KBM-7 (cell line): ENCODE results near the gene MAP3K4.

Experiments
- DNase-seq: peaks from one replicate; pipeline ENCODE4 v3.0.0-alpha.2; 2015
- in situ Hi-C: fragments of 300-500 bp; cut with MboI; formaldehyde crosslinking; loops from 2 replicates; pipeline ENCODE4 v1.14.3; 2020; ENCODE audit warnings: low sequenced_read_pairs, low pct_unique_long_range_greater_than_20kb, mixed read lengths

Gene MAP3K4

DNA sequence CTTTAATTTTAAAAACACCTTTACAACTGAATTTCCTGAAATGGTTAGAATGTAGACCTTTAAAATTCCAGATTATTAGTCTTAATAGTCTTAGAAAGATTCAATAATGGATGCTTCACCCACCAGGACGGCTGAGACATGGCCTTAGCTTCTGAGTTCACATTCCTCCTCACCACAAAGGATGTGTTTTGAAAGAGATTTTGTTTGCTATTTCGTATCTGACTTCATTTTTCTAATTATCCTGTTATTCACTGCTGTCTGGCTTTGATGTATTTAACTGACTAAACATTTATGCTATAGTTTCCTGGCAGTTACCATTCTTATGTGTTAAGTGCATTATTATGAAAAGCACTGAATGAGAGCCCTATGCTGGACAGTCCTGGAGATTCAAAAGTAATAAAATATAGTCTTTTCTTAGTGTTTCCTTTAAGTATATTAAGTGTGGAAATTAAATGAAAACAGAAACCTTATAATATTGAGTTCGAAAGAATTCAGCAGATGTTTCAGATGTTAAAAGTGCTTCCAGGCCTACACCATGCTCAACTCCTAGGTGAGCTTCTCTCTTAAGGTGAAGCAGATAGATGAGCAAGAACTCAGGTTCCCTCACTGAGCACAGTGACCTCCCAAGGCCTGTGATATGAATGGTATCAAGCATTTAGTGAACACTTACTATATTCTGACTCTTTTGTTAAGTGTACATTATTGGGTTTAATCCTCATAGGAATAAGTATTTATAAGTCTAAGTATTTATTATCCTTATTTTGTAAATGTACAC, 40.3 kb downstream of the MAP3K4 start:
- in situ Hi-C loops: no loop called here
- no peak for DNase-seq

DNA sequence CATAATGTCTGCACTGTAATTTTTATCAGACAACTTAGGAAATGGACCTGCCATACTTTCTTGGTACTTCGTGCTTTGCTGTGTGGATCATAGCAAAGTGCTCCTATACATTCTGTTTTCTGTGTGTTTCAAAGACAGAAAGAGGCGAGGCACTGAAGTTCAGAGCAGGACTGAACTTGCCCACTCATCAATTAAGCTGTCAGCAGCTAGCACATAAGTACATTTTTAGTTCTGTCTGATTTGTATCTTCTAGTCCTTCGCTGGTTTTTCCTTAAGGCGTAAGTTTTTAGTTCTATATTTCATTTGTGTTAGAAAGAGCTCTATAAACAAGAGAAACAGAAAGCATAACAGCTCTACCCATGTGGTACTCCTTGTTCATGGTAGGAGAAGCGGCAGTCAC, 42.1 kb downstream of the MAP3K4 start:
- DNase-seq: no peak
- in situ Hi-C loops: no loop called here

GRCh38 chr6:161035182-161035980, 43.8 kb downstream of the MAP3K4 start:
- DNase-seq: peak; percentile 69
- in situ Hi-C loops: no loop called here

GRCh38 chr6:161035981-161036263, 44.4 kb downstream of the MAP3K4 start:
- no peak for DNase-seq
- in situ Hi-C loops: no loop called here

- DNase-seq: no peak
- in situ Hi-C loops: no loop called here
These were observed 46.3 kb downstream of the MAP3K4 start for GRCh38 chr6:161037873-161038228.

DNA sequence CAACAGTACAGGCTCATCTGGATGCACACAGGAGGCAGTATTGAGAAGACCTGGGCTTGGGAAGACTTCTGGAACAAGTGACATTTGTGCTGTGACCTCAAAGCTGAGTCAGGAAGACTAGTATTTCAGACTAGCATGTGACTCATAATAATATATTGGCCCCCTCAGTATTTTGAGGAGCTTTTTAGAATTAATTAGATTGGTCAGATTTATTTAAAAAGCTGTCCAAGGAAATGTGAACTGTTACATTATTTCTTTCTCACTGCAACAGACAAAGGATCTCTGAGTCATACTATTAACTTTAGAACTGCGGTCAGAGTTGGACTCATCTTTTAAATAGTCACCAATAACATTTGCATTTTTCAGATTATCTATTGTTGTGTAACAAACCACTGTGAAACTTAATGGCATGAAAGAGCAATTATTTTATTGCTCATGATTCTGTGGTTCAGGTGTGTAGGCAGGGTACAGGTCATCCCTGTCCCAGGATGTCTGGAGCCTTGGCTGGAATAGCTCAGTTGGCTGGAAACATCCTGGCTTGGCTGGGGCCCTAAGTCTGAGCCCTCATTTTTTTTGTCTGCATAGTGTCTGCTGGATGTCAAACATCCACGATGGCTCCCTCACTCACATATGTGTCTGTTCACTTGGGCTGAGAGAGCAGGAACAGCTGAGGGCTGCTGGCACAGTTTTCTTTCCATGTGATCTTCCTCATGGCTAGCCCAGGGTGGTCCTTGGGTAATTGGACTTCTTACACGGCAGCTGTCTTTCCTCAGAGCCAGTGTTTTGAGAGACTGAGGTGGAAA, 46.9 kb downstream of the MAP3K4 start:
- DNase-seq: no peak
- in situ Hi-C loops: no loop called here

DNA sequence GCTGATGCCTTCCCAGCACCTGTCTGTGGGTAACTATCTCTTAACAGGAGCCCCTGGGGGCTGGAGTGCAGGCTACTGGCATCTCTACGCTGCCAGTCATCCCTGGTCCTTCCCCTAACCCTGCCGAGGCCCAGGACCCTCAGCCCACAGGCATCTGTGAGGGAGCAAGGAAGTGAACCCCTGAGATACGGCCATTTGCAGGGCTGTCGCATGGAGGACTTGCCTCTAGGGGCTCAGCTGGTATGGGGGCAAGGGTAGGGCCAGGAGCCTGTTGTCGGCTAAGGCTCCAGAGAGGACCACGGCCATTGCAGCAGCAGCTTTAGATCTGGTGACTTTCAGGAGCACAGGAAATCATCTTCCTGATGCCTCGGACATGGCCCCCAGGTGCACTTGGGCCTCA, 49.7 kb downstream of the MAP3K4 start:
- no peak for DNase-seq
- in situ Hi-C loops: no loop called here

DNA sequence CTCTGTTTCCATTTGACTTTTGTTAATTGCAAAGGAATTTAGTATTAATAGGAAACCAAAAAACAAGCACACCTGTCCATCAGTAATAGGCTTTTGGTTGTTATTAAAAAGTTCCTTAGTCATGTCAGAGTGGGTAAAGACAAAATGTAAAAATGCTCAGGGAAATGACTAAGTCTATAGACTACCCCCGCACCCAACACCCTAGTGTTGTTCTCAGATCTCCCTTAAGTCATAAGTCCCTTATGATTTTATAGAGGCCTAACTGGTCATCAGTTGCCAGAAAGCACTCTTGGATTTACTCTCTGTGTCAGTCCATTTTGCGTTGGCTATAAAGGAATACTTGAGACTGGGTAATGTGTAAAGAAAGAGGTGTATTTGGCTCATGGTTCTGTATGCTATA, 52.8 kb downstream of the MAP3K4 start:
- in situ Hi-C loops: no loop called here
- no peak for DNase-seq

- DNase-seq: no peak
- in situ Hi-C loops: no loop called here
These were observed 57.1 kb downstream of the MAP3K4 start for GRCh38 chr6:161048641-161049040.

DNA sequence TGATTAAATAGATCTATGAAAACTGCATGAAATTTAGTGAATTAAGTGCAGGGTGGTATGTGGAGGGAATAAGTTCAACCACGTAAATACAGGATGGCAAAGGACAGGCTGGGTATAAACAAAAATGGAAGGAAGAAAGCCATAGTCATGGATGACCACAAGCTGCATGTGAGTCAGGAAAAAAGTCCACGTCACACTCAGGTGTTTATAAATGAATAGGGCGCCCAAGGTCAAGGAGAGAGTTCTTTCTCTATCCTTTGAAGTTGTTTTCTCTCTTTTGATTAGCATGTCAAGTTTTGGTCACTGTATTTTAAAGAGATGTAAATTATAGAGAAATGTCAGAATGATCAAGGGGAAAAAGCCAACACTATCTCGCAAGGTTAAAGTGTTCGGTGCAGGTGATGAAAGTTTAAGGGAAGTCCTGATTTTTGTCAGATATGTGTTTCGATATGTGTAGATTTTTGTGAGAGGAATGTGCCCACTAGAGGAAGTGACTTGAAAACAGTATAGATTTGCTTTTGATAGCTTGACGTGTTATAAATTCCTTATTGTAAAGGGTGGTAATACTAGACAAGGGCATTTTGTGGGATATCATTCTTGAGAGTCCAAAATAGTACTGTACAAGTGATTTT, 58.7 kb downstream of the MAP3K4 start:
- DNase-seq: no peak
- in situ Hi-C loops: no loop called here

DNA sequence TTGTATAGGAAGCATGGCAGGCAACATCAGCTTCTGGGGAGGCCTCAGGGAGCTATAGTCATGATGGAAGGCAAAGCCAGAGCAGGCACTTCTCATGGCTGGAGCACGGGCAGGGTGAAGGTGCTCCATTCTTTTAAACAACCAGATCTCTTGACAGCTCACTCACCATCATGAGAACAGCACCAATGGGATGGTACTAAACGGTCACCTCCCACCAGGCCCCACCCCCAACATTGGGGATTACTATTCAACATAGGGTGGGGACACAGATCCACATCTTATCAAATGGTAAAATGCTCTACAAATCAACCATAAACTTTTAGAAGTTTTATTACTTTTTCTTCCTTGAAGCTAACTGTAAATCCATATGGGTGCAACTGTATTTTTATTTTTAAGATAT, 61.5 kb downstream of the MAP3K4 start:
- in situ Hi-C loops: no loop called here
- no peak for DNase-seq

DNA sequence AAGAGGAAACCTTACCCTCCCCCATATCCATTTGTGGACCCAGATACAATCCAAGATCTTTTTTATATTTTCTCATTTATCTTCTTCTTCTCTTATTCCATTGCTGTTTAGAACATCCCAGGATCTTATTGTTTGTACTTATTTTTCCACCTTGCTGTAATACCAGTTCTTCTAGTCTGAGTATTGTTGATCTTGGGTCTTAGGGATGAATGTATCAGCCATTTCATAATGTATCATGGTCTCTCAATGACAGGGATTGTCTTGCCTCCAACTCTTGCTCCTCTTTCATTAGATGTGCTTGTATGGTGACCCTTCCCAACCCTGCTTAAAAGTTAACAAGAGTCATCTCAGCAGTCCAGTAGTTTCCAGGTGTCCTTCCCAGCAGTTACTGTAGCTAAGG, 63.3 kb downstream of the MAP3K4 start:
- DNase-seq: no peak
- in situ Hi-C loops: no loop called here

DNA sequence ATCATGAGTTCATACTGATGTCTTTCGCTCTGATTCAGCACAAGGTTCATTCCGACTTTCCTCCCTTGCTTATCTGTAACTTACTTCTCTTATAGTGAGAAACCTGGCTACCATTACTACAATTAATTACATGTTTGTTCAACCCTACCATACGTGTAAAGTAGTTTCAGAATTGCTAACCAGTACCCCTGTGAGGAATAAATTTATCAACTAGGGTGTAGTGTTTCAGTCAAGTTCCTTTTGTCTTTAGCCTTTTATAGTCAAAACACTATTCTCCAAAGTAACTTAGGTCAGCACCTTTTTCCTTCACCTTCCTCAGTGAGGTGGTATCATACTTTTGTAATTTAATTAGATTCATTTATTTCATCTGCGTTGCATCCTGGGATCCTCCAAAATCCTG, 64.9 kb downstream of the MAP3K4 start:
- no peak for DNase-seq
- in situ Hi-C loops: no loop called here

DNA sequence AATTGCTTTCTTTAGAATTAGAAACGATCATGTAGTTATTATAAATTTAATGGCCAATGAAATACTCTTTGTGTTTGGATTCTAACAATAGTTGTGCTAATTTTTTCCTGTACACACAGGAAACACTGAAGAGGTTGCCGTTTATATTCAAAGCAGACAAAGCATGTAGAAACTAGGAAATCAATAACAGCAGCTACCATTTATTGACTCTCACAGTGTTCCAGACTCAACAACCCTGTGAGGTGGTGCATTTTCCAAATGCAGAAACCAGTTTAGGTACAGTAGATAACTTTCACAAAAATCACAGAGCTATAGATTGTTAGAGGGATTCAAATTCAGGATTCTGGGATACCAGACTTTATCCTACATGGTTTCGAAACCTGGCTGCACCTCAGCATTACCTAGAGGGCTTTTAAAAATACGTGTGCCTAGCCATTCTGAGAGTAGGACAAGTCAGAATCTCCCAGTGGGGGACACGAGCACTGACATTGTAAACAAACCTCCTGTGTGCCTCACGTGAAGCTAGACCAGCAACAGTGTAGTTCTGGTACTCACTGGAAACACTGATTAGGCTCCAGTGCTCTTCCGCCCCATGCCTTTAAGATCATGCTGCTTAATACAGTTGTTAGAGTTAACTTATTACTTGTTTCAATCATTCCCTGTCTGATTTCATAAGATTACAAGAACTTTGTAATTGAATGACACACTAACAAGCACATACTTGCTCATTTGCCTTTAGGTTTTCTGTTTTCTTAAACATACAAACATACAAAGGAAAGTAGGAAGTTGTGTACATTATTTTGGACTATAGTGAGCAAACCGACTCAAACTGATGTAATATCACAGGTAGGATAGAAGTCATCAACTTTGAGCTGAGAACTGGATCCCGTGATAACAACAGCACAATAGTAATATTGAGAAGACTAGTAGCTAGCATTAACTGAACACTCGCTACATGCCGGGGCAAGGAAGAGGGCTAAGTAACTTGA, 65.8 kb downstream of the MAP3K4 start:
- in situ Hi-C loops: no loop called here
- DNase-seq: no peak

DNA sequence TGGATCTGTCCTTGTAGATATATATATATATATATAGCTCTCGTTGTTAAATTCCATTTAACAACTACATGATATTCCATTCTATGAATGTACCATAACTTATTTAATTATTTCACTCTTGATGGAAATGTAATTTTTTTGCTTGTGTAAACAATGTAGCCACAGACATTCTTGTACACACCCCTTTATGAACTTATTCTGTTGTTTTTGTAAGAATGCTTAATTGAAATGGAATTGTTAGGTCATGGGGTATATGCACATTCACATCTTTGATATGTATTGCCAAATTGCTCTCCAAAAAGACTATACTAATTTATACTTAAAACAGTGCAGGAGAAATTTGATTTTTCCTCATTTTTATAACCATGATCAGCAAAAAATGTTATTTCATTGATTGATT, 67.2 kb downstream of the MAP3K4 start:
- DNase-seq: no peak
- in situ Hi-C loops: no loop called here

DNA sequence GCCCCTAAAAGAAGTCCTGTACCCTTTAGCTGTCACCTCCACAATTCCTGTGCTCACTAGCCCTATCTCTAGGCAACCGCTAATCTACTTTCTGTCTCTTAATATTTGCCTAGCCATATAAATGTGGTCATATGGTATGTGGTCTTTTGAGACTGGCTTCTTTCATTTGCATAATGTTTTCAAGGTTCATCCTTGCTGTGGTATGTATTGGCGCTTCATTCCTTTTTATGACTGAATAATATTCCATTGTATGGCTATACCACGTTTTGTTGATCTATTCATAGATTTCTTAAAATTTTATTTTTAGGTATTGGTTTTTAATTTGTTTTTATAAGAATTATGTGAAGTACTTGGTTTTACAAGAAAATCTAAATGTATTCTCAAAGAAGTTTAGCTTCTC, 70.0 kb downstream of the MAP3K4 start:
- in situ Hi-C loops: no loop called here

DNA sequence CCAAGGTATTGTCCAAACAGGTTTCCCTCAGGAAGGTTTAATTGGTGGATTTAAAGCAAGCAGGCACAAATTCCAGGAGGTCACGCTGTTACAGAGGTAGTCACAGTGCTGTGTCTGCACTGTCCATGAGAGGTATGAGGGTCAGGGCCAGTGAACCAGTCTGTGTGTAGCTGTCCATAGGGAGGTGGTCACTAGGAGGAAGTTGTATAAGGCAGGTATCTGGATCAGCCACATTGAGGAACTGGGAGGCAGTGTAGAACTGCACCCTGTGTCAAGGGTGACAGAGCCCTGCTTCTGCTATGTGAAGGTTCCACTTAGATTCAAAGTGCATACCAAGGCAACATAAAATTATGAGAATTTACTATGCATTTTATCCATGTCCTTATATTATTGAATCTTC, 73.3 kb downstream of the MAP3K4 start:
- in situ Hi-C loops: no loop called here
- DNase-seq: no peak

More for the DNA sequence above, 70.0 kb downstream of the MAP3K4 start:
- DNase-seq: no peak

GRCh38 chr6:161066511-161066910, 74.9 kb downstream of the MAP3K4 start:
- no peak for DNase-seq
- in situ Hi-C loops: no loop called here

DNA sequence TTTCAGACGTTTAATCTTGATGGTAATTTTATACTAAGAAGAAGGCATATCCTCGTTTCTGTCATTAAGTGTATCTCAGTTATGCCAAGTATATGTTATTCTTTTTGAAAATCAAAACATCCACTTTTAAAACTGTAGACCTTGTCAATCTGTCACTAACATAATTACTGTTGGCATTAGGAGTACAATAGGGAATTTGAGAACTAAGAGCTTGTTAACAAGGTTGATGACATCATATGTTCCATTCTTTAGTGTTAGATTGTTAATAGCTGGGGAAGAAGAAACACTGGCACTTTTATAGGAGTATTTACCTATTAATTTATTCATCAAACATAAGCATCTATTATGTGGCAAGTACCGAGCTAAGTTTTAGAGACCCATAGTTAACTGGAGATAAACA, 76.2 kb downstream of the MAP3K4 start:
- DNase-seq: no peak
- in situ Hi-C loops: no loop called here
